HG03025 (cell line): ENCODE data around the gene NNAT.

Source experiments
- ATAC-seq: cut with Tn5 transposase; IDR thresholded peaks from one replicate; pipeline ENCODE4 v1.9.1; 2021; ENCODE audit warnings: mild to moderate bottlenecking, moderate library complexity; ENCODE audit not compliant: unreplicated experiment, low FRiP score

The NNAT gene

GRCh38 chr20:37501940-37502339 is 19.1 kb upstream of the NNAT start:
- no peak for ATAC-seq

- ATAC-seq = no peak
These were observed 18.4 kb upstream of the NNAT start for GRCh38 chr20:37502654-37503053.

- no peak for ATAC-seq
These were observed 17.7 kb upstream of the NNAT start for GRCh38 chr20:37503256-37503927.

- no peak for ATAC-seq
These were observed 16.5 kb upstream of the NNAT start for GRCh38 chr20:37504404-37505096.

- ATAC-seq = no peak
These were observed 15.5 kb upstream of the NNAT start for GRCh38 chr20:37505263-37506151.

- no peak for ATAC-seq
These were observed 14.8 kb upstream of the NNAT start for GRCh38 chr20:37506152-37506725.

GRCh38 chr20:37510226-37510625 is 10.8 kb upstream of the NNAT start:
- no peak for ATAC-seq

- no peak for ATAC-seq
These were observed 9.3 kb upstream of the NNAT start for GRCh38 chr20:37511610-37512275.

GRCh38 chr20:37513779-37514359 is 7.2 kb upstream of the NNAT start:
- ATAC-seq = no peak

- no peak for ATAC-seq
These were observed 5.2 kb upstream of the NNAT start for GRCh38 chr20:37515876-37516275.

- ATAC-seq = no peak
These were observed 4.0 kb upstream of the NNAT start for GRCh38 chr20:37516811-37517750.

GRCh38 chr20:37518059-37518458 is 3.0 kb upstream of the NNAT start:
- no peak for ATAC-seq

GRCh38 chr20:37518606-37519507 is 2.2 kb upstream of the NNAT start:
- no peak for ATAC-seq

- ATAC-seq = no peak
These were observed 1.3 kb upstream of the NNAT start for GRCh38 chr20:37519508-37520418.

- no peak for ATAC-seq
These were observed 563 bp upstream of the NNAT start for GRCh38 chr20:37520419-37520955.

- no peak for ATAC-seq
These were observed 1.4 kb downstream of the NNAT start for GRCh38 chr20:37522260-37523011.
